Smooth muscle cell (in vitro differentiated cells): Measurements from ENCODE around the gene GCNT2. TPM values are rescaled to one million over a fixed set of nuclear protein-coding genes. Genes with fewer than 3 reads are reported as not detected.

Experiments
- DNase-seq: peaks from one replicate; lab custom pipeline; 2025; ENCODE audit not compliant: unreplicated experiment; lab: John Stamatoyannopoulos, UW
- H2AFZ ChIP-seq: fragments of 200-600 bp; sonication (generic); 2 replicates; pipeline ENCODE4 v1.6.0; 2016; ENCODE audit warnings: antibody characterized with exemption, low read depth, mild to moderate bottlenecking
- H3F3A ChIP-seq: fragments of 200-600 bp; sonication (generic); 2 replicates; pipeline ENCODE4 v1.6.0; 2017; ENCODE audit warnings: antibody characterized with exemption, low read depth
- H3K27ac ChIP-seq: fragments of 200-600 bp; sonication (generic); 2 replicates; pipeline ENCODE4 v1.5.1; 2016; ENCODE audit warnings: low read depth, mild to moderate bottlenecking
- H3K27me3 ChIP-seq: fragments of 200-600 bp; sonication (generic); 2 replicates; pipeline ENCODE4 v1.6.1; 2016; ENCODE audit warnings: low read depth, mild to moderate bottlenecking
- H3K36me3 ChIP-seq: fragments of 200-600 bp; sonication (generic); 2 replicates; pipeline ENCODE4 v1.5.1; 2016; ENCODE audit warnings: low read depth
- H3K4me1 ChIP-seq: fragments of 200-600 bp; sonication (generic); 2 replicates; pipeline ENCODE4 v1.5.1; 2016; ENCODE audit warnings: low read depth
- H3K4me2 ChIP-seq: fragments of 200-600 bp; sonication (generic); 2 replicates; pipeline ENCODE4 v1.6.0; 2016; ENCODE audit warnings: mild to moderate bottlenecking
- H3K4me3 ChIP-seq: fragments of 200-600 bp; sonication (generic); 2 replicates; pipeline ENCODE4 v1.5.1; 2016; ENCODE audit warnings: mild to moderate bottlenecking
- H3K79me2 ChIP-seq: fragments of 200-600 bp; sonication (generic); 2 replicates; pipeline ENCODE4 v1.6.0; 2016; ENCODE audit warnings: low read depth, mild to moderate bottlenecking
- H3K9ac ChIP-seq: fragments of 200-600 bp; sonication (generic); 2 replicates; pipeline ENCODE4 v1.6.0; 2016; ENCODE audit warnings: low read depth
- H3K9me3 ChIP-seq: fragments of 200-600 bp; sonication (generic); replicated peaks from 2 replicates; pipeline ENCODE4 v1.5.1; 2016; ENCODE audit warnings: low read depth
- H4K20me1 ChIP-seq: fragments of 200-600 bp; sonication (generic); 2 replicates; pipeline ENCODE4 v1.6.0; 2016; ENCODE audit warnings: low read depth
- CTCF ChIP-seq: fragments of 200-600 bp; sonication (generic); IDR thresholded peaks from 2 replicates; pipeline ENCODE4 v1.5.1; 2017; ENCODE audit warnings: borderline replicate concordance, mild to moderate bottlenecking, antibody characterized with exemption; ENCODE audit not compliant: insufficient read depth, poor library complexity, severe bottlenecking
- WGBS: methylation state at CpG from one replicate; pipeline ENCODE4 v1.1.7; 2016; ENCODE audit warnings: low lambda C conversion rate; 5-methylcytosine and 5-hydroxymethylcytosine counted together
- polyA plus RNA-seq: library from polyadenylated mRNA; unstranded; fragments of >200 nt; fragmentation: Nextera tagmentation; extraction: Ambion mirVana; gene quantifications from 2 replicates; pipeline ENCODE4 v1.2.1, GENCODE V29; 2016
- total RNA-seq: library from RNA; depleted of rRNA; stranded (reverse); fragments of >200 nt; gene quantifications from 2 replicates; pipeline ENCODE4 v1.2.3, GENCODE V29; 2014

The GCNT2 gene
- total and polyA plus RNA-seq, 2 experiments from 2014 or later, result 0.13 to 2.4 TPM

- 61% methylated on average over 7 of the region's 7 CpGs for WGBS
- no peak overlapping the region for H3K4me2 ChIP-seq
- no peak overlapping the region for H3K4me3 ChIP-seq
- H3K9me3 ChIP-seq, result no peaks in the 10 kb centered on the region
- no peaks in the 10 kb centered on the region for H3K36me3 ChIP-seq
- no peak overlapping the region for H3K9ac ChIP-seq
- H3K27me3 ChIP-seq, result no peaks in the 10 kb centered on the region
- H3F3A ChIP-seq, result no peaks in the 10 kb centered on the region
- no peaks in the 10 kb centered on the region for H4K20me1 ChIP-seq
- no peak overlapping the region for H3K27ac ChIP-seq
- no peak overlapping the region for H2AFZ ChIP-seq
- H3K79me2 ChIP-seq, result no peaks in the 10 kb centered on the region
- H3K4me1 ChIP-seq, result no peaks in the 10 kb centered on the region
- DNase-seq, result no peak
- no peak for TF ChIP-seq CTCF
These were observed 41.0 kb upstream of the GCNT2 start for GRCh38 chr6:10479939-10480700.

GRCh38 chr6:10481101-10481500 is 40.0 kb upstream of the GCNT2 start:
- 52% methylated on average over 1 of the region's 1 CpG for WGBS
- Histone ChIP-seq H3K4me2 (no peak overlapping the region), H3K79me2 (no peaks in the 10 kb centered on the region), H4K20me1 (no peaks in the 10 kb centered on the region), H3K27me3 (no peaks in the 10 kb centered on the region), H3K36me3 (no peaks in the 10 kb centered on the region), H3K9ac (no peak overlapping the region), H3K4me3 (no peak overlapping the region), H3F3A (no peaks in the 10 kb centered on the region), H3K27ac (no peak overlapping the region), H3K4me1 (no peaks in the 10 kb centered on the region), H2AFZ (no peak overlapping the region), H3K9me3 (no peaks in the 10 kb centered on the region)
- no peak for DNase-seq
- no peak for TF ChIP-seq CTCF

- H2AFZ ChIP-seq, result no peak overlapping the region
- DNase-seq, result no peak
- H3K9me3 ChIP-seq, result no peaks in the 10 kb centered on the region
- no peaks in the 10 kb centered on the region for H3K79me2 ChIP-seq
- H3K9ac ChIP-seq, result no peak overlapping the region
- no peak overlapping the region for H3K27ac ChIP-seq
- WGBS, result 98% methylated on average over 32 of the region's 46 CpGs
- no peak overlapping the region for H3K4me2 ChIP-seq
- no peak overlapping the region for H3K4me3 ChIP-seq
- no peaks in the 10 kb centered on the region for H3K4me1 ChIP-seq
- no peaks in the 10 kb centered on the region for H3F3A ChIP-seq
- H3K36me3 ChIP-seq, result no peaks in the 10 kb centered on the region
- no peaks in the 10 kb centered on the region for H3K27me3 ChIP-seq
- no peaks in the 10 kb centered on the region for H4K20me1 ChIP-seq
- TF ChIP-seq CTCF, result no peak
These were observed 38.4 kb upstream of the GCNT2 start for GRCh38 chr6:10482636-10483257.
